Measurements from ENCODE around the gene CHRNA10.

DNA sequence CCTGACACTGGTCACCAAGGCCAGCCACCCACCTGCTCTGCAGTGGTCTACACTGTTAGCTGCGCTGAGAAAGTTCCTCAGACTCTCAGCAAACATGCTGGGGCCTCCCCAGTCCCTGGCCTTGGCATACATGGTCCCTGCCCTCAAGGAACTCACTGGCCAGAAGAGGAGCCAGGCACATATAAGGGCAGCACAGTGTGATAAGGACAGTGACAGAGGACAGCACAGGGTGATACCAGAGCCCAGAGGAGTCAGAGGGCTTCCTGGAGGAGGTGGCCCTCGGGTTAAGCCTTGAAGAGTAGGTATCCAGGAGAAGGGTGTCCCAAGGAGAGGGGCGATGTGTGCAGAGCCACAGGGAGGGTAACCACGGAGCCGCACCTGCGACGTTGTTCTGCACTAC, 25.6 kb downstream of the CHRNA10 start:
- TF ChIP-seq, protein P1, sequence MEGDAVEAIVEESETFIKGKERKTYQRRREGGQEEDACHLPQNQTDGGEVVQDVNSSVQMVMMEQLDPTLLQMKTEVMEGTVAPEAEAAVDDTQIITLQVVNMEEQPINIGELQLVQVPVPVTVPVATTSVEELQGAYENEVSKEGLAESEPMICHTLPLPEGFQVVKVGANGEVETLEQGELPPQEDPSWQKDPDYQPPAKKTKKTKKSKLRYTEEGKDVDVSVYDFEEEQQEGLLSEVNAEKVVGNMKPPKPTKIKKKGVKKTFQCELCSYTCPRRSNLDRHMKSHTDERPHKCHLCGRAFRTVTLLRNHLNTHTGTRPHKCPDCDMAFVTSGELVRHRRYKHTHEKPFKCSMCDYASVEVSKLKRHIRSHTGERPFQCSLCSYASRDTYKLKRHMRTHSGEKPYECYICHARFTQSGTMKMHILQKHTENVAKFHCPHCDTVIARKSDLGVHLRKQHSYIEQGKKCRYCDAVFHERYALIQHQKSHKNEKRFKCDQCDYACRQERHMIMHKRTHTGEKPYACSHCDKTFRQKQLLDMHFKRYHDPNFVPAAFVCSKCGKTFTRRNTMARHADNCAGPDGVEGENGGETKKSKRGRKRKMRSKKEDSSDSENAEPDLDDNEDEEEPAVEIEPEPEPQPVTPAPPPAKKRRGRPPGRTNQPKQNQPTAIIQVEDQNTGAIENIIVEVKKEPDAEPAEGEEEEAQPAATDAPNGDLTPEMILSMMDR (conservative IDR thresholded peaks at IDR 0.05; ENCODE audit: low read length) = no peak
- TF ChIP-seq EZH2phosphoT487 (IDR thresholded peaks at IDR 0.05; ENCODE audit: borderline replicate concordance, low read depth, low read length) = no peak

Data from OCI-LY7 (cell line).